Measurements from ENCODE around the gene VPS29.

- TF ChIP-seq, protein P1, sequence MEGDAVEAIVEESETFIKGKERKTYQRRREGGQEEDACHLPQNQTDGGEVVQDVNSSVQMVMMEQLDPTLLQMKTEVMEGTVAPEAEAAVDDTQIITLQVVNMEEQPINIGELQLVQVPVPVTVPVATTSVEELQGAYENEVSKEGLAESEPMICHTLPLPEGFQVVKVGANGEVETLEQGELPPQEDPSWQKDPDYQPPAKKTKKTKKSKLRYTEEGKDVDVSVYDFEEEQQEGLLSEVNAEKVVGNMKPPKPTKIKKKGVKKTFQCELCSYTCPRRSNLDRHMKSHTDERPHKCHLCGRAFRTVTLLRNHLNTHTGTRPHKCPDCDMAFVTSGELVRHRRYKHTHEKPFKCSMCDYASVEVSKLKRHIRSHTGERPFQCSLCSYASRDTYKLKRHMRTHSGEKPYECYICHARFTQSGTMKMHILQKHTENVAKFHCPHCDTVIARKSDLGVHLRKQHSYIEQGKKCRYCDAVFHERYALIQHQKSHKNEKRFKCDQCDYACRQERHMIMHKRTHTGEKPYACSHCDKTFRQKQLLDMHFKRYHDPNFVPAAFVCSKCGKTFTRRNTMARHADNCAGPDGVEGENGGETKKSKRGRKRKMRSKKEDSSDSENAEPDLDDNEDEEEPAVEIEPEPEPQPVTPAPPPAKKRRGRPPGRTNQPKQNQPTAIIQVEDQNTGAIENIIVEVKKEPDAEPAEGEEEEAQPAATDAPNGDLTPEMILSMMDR (conservative IDR thresholded peaks at IDR 0.05; ENCODE audit: low read length): no peak
- TF ChIP-seq EZH2phosphoT487 (IDR thresholded peaks at IDR 0.05; ENCODE audit: borderline replicate concordance, low read depth, low read length): no peak
Observed at GRCh38 chr12:110475426-110475825, 26.5 kb downstream of the VPS29 start.

Measured in OCI-LY7 (cell line).